ENCODE measurements around the gene SSX2B.
"Not testable (repeated sequence)": the region's sequence is repeated elsewhere in the genome, so short reads cannot be mapped to it uniquely, and the experiment has no call there.

SSX2B gene, protein sequence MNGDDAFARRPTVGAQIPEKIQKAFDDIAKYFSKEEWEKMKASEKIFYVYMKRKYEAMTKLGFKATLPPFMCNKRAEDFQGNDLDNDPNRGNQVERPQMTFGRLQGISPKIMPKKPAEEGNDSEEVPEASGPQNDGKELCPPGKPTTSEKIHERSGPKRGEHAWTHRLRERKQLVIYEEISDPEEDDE

DNA sequence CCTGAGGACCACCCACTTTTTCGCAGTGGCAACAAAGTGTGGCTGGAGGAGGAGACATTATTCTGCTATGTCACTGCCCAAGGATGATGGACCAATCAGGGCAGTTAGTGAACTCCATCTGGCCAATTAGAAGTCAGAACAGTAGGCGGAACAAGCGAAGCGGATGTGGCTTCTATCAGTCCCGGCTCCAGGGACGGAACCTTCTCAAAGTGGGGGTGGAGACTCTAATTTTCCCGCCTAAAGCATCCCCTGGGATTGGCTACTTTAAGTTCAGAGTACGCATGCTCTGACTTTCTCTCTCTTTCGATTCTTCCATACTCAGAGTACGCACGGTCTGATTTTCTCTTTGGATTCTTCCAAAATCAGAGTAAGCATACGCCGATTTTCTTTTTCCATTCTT, at the start of gene SSX2B:
Gene SSX2B (plus strand): TSS at position 301 of the 400 bp plus-strand sequence. CDS start 1,429 bp downstream, outside the sequence.
- not testable (repeated sequence) for H3K36me3 ChIP-seq (ENCODE audit: low read length); H4K20me1 ChIP-seq (ENCODE audit: low read depth, low read length); H3K79me2 ChIP-seq (ENCODE audit: insufficient read depth, low read length); H3K9me2 ChIP-seq (replicated peaks; ENCODE audit: insufficient read depth, low read length); H3K4me3 ChIP-seq (ENCODE audit: insufficient read depth, low read length, poor library complexity, severe bottlenecking); H3K9ac ChIP-seq (ENCODE audit: low read length); H3K27me3 ChIP-seq (ENCODE audit: low read length); H2AFZ ChIP-seq (ENCODE audit: low read depth, low read length, severe bottlenecking); H3K27ac ChIP-seq (ENCODE audit: low read depth, low read length); H3F3A ChIP-seq (ENCODE audit: insufficient read depth); H3K9me3 ChIP-seq (ENCODE audit: insufficient read depth, low read length); H3K4me2 ChIP-seq (ENCODE audit: low read depth, low read length, poor library complexity, severe bottlenecking)

DNA sequence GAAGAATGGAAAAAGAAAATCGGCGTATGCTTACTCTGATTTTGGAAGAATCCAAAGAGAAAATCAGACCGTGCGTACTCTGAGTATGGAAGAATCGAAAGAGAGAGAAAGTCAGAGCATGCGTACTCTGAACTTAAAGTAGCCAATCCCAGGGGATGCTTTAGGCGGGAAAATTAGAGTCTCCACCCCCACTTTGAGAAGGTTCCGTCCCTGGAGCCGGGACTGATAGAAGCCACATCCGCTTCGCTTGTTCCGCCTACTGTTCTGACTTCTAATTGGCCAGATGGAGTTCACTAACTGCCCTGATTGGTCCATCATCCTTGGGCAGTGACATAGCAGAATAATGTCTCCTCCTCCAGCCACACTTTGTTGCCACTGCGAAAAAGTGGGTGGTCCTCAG, 44.0 kb upstream of the SSX2B start, which contains the start of gene SSX2:
Gene SSX2 (minus strand): TSS at position 101 of the 400 bp plus-strand sequence. CDS start 1,429 bp downstream, outside the sequence.
- not testable (repeated sequence) for H3K9me3 ChIP-seq (ENCODE audit: insufficient read depth, low read length); H3K79me2 ChIP-seq (ENCODE audit: insufficient read depth, low read length); H3K4me2 ChIP-seq (ENCODE audit: low read depth, low read length, poor library complexity, severe bottlenecking); H3K9ac ChIP-seq (ENCODE audit: low read length); H3K9me2 ChIP-seq (replicated peaks; ENCODE audit: insufficient read depth, low read length); H3F3A ChIP-seq (ENCODE audit: insufficient read depth); H4K20me1 ChIP-seq (ENCODE audit: low read depth, low read length); H2AFZ ChIP-seq (ENCODE audit: low read depth, low read length, severe bottlenecking); H3K36me3 ChIP-seq (ENCODE audit: low read length); H3K4me3 ChIP-seq (ENCODE audit: insufficient read depth, low read length, poor library complexity, severe bottlenecking); H3K27ac ChIP-seq (ENCODE audit: low read depth, low read length); H3K27me3 ChIP-seq (ENCODE audit: low read length)

DNA sequence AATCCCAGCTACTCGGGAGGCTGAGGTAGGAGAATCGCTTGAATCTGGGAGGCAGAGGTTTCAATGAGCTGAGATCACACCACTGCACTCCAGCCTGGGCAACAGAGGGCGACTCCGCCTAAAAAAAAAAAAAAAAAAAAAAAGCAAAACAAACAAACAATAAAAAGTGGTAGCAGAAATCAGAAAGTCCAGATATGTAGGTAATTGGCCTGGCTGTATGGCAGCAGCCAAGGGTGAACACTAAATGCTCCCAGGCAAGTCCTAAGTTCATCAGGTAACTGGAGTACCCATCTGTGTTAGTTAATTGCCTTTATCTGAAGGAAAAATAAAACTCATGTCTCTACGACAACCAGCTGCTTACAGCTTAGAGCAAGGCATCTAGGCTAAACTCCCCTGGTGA, 14.9 kb downstream of the SSX2B start:
- H3K4me2 ChIP-seq (ENCODE audit: low read depth, low read length, poor library complexity, severe bottlenecking); H3F3A ChIP-seq (ENCODE audit: insufficient read depth); H3K9ac ChIP-seq (ENCODE audit: low read length); H3K27ac ChIP-seq (ENCODE audit: low read depth, low read length); H3K79me2 ChIP-seq (ENCODE audit: insufficient read depth, low read length); H3K4me3 ChIP-seq (ENCODE audit: insufficient read depth, low read length, poor library complexity, severe bottlenecking); H3K36me3 ChIP-seq (ENCODE audit: low read length); H2AFZ ChIP-seq (ENCODE audit: low read depth, low read length, severe bottlenecking); H4K20me1 ChIP-seq (ENCODE audit: low read depth, low read length); H3K9me2 ChIP-seq (replicated peaks; ENCODE audit: insufficient read depth, low read length); H3K9me3 ChIP-seq (ENCODE audit: insufficient read depth, low read length); H3K27me3 ChIP-seq (ENCODE audit: low read length): not testable (repeated sequence)

DNA sequence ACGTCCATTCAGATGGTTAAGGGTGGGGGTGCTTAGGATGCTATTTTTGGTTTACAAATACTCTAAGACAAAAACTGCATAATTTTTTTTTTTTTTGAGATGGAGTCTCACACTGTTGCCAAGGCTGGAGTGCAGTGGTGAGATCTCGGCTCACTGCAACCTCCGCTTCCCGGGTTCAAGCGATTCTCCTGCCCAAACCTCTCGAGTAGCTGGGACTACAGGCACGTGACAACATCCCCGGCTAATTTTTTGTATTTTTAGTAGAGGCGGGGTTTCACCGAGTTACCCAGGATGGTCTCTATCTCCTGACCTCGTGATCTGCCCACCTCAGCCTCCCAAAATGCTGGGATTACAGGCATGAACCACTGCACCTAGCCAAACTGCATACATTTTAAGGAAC, 22.5 kb downstream of the SSX2B start:
- H3K36me3 ChIP-seq (ENCODE audit: low read length); H3K27me3 ChIP-seq (ENCODE audit: low read length); H3K4me2 ChIP-seq (ENCODE audit: low read depth, low read length, poor library complexity, severe bottlenecking); H3F3A ChIP-seq (ENCODE audit: insufficient read depth); H3K9ac ChIP-seq (ENCODE audit: low read length); H3K27ac ChIP-seq (ENCODE audit: low read depth, low read length); H3K4me3 ChIP-seq (ENCODE audit: insufficient read depth, low read length, poor library complexity, severe bottlenecking); H2AFZ ChIP-seq (ENCODE audit: low read depth, low read length, severe bottlenecking); H3K79me2 ChIP-seq (ENCODE audit: insufficient read depth, low read length); H3K9me3 ChIP-seq (ENCODE audit: insufficient read depth, low read length); H4K20me1 ChIP-seq (ENCODE audit: low read depth, low read length); H3K9me2 ChIP-seq (replicated peaks; ENCODE audit: insufficient read depth, low read length): not testable (repeated sequence)

DNA sequence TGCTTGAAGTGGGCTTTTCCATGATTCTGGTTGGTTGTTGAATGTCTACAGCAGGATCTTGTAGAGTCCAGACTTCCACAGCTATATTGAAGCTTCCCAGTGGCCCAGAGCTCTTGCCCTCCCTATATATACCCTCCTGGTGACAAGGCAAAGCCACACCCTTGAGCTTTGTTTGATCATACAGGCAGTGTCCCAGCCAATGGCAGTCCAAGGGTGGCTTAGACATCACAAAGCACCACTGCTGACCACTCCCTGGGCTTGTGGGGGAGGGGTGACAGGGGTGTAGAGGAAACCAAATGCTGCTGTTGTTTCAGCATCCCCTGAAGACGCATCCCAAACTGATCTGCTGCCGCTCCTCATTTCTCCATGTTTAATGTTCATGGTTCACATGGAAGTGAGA, 46.3 kb downstream of the SSX2B start, which contains the start of gene SPANXN5:
Gene SPANXN5 (minus strand): TSS at position 101 of the 400 bp plus-strand sequence. CDS start 79 bp downstream, at position 22.
- not testable (repeated sequence) for H3F3A ChIP-seq (ENCODE audit: insufficient read depth); H2AFZ ChIP-seq (ENCODE audit: low read depth, low read length, severe bottlenecking); H3K36me3 ChIP-seq (ENCODE audit: low read length); H3K9ac ChIP-seq (ENCODE audit: low read length); H3K79me2 ChIP-seq (ENCODE audit: insufficient read depth, low read length); H3K4me2 ChIP-seq (ENCODE audit: low read depth, low read length, poor library complexity, severe bottlenecking); H3K9me3 ChIP-seq (ENCODE audit: insufficient read depth, low read length); H4K20me1 ChIP-seq (ENCODE audit: low read depth, low read length); H3K27ac ChIP-seq (ENCODE audit: low read depth, low read length); H3K4me3 ChIP-seq (ENCODE audit: insufficient read depth, low read length, poor library complexity, severe bottlenecking); H3K27me3 ChIP-seq (ENCODE audit: low read length); H3K9me2 ChIP-seq (replicated peaks; ENCODE audit: insufficient read depth, low read length)

DNA sequence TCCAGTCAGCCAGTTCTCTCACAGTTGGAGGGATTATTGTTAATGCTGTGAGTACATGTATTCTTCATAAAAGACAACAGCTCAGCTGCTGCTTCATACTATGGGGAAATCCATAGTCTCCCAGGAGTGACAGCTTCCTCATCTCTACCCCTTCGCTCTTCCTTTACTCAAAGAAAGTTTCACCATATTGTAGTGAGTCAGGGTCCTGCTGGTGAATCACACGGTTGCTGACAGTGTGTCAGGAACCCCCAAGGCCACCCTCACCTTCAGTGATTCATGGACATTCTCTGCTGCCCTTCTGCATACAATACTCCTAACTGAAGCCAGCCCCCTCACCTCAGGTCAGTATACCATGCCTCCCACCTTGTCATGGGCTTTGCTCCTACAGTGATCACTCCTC, 53.8 kb downstream of the SSX2B start:
- H4K20me1 ChIP-seq (ENCODE audit: low read depth, low read length); H3K9ac ChIP-seq (ENCODE audit: low read length); H3K4me3 ChIP-seq (ENCODE audit: insufficient read depth, low read length, poor library complexity, severe bottlenecking); H3K27me3 ChIP-seq (ENCODE audit: low read length); H3K27ac ChIP-seq (ENCODE audit: low read depth, low read length); H3K79me2 ChIP-seq (ENCODE audit: insufficient read depth, low read length); H3K9me2 ChIP-seq (replicated peaks; ENCODE audit: insufficient read depth, low read length); H2AFZ ChIP-seq (ENCODE audit: low read depth, low read length, severe bottlenecking); H3K4me2 ChIP-seq (ENCODE audit: low read depth, low read length, poor library complexity, severe bottlenecking); H3F3A ChIP-seq (ENCODE audit: insufficient read depth); H3K36me3 ChIP-seq (ENCODE audit: low read length); H3K9me3 ChIP-seq (ENCODE audit: insufficient read depth, low read length): not testable (repeated sequence)

Measured in SU-DHL-6 (cell line).